Esophagus muscularis mucosa (tissue), 4 donors: ENCODE results near the gene CCDC66.

Source experiments
- CTCF ChIP-seq, 3 experiments: fragments of 200-600 bp in 2 of 3; fragments of 450-650 bp in 1 of 3; sonication (generic) in 2 of 3; IDR thresholded peaks; one replicate each; pipeline ENCODE4 v1.5.1; 2017 to 2019; ENCODE audit warnings: antibody characterized with exemption in 3 of 3, mild to moderate bottlenecking in 2 of 3, moderate library complexity in 1 of 3
- EP300 ChIP-seq: sonication (generic); formaldehyde crosslinking; IDR thresholded peaks from one replicate; pipeline ENCODE4 v1.6.1; 2017; ENCODE audit warnings: antibody characterized with exemption
- POLR2A ChIP-seq: fragments of 450-650 bp; IDR thresholded peaks from one replicate; pipeline ENCODE4 v1.6.1; 2017; ENCODE audit warnings: antibody characterized with exemption, moderate library complexity, mild to moderate bottlenecking, low read depth
- POLR2AphosphoS5 ChIP-seq, 2 donors: sonication (generic); formaldehyde crosslinking; IDR thresholded peaks; one replicate each; pipeline ENCODE4 v1.6.1; 2017; ENCODE audit warnings: antibody characterized with exemption in 2 of 2

GRCh38 chr3:56655709-56656108 is 98.7 kb downstream of the CCDC66 start:
- TF ChIP-seq EP300 (no peak), POLR2A (no peak), CTCF (IDR thresholded peaks at IDR 0.05) (no peak), POLR2AphosphoS5 (IDR thresholded peaks at IDR 0.05) (no peak)
